GM19351 (cell line): ENCODE data around the gene LRRC3C.

Experiments used
- ATAC-seq: cut with Tn5 transposase; IDR thresholded peaks from one replicate; pipeline ENCODE4 v1.9.1; 2021; ENCODE audit warnings: mild to moderate bottlenecking, moderate library complexity; ENCODE audit not compliant: unreplicated experiment

Gene LRRC3C

GRCh38 chr17:39923836-39924690 is 3.5 kb upstream of the LRRC3C start:
- no peak for ATAC-seq

- ATAC-seq, result no peak
Observed at GRCh38 chr17:39924691-39925055, 2.9 kb upstream of the LRRC3C start.

- ATAC-seq, result no peak
Observed at GRCh38 chr17:39925282-39926134, 2.0 kb upstream of the LRRC3C start.

- ATAC-seq, result no peak
Observed at GRCh38 chr17:39926135-39926587, 1.4 kb upstream of the LRRC3C start.

- ATAC-seq, result no peak
Observed at GRCh38 chr17:39926588-39927100, 888 bp upstream of the LRRC3C start.

GRCh38 chr17:39927929-39928857 is 661 bp downstream of the LRRC3C start:
- peak; percentile 6 for ATAC-seq

GRCh38 chr17:39928858-39929645 is 1.5 kb downstream of the LRRC3C start:
- ATAC-seq, result peak; percentile 33

GRCh38 chr17:39929646-39930407 is 2.3 kb downstream of the LRRC3C start:
- no peak for ATAC-seq

- ATAC-seq, result no peak
Observed at GRCh38 chr17:39933912-39934311, 6.4 kb downstream of the LRRC3C start.

- no peak for ATAC-seq
Observed at GRCh38 chr17:39934324-39934723, 6.8 kb downstream of the LRRC3C start.

GRCh38 chr17:39935909-39936308 is 8.4 kb downstream of the LRRC3C start:
- no peak for ATAC-seq

GRCh38 chr17:39937447-39937846 is 9.9 kb downstream of the LRRC3C start:
- ATAC-seq, result no peak

- ATAC-seq, result no peak
Observed at GRCh38 chr17:39938140-39938869, 10.8 kb downstream of the LRRC3C start.

- ATAC-seq, result no peak
Observed at GRCh38 chr17:39939106-39939505, 11.6 kb downstream of the LRRC3C start.

- no peak for ATAC-seq
Observed at GRCh38 chr17:39939588-39940419, 12.3 kb downstream of the LRRC3C start.

- ATAC-seq, result no peak
Observed at GRCh38 chr17:39943702-39944392, 16.3 kb downstream of the LRRC3C start.

- ATAC-seq, result no peak
Observed at GRCh38 chr17:39944393-39944711, 16.8 kb downstream of the LRRC3C start.
